IMR-90 (cell line): ENCODE results near the gene ATP11B. TPM values are rescaled to one million over a fixed set of nuclear protein-coding genes. Genes with fewer than 3 reads are reported as not detected.

Source experiments
- ATAC-seq: fragments of 200-7000 bp; cut with Tn5 transposase; 2 replicates; pipeline ENCODE4 v1.9.1; 2020; ENCODE audit warnings: low read depth, mild to moderate bottlenecking, moderate library complexity
- BruUV-seq: library from RNA; stranded (reverse); fragments of 400-500 nt; replicated peaks from 2 replicates; lab custom pipeline; 2021; lab: Mats Ljungman, UMichigan
- CTCF ChIA-PET: fragments of 300-600 bp; formaldehyde crosslinking; extraction: SDS; loops from one replicate; lab custom pipeline; 2021; ENCODE audit warnings: antibody characterized with exemption; lab: Yijun Ruan, JAX
- POLR2A ChIA-PET: fragments of 300-600 bp; sonication (Branson Sonifier 250); formaldehyde crosslinking; loops from one replicate; lab custom pipeline; 2022; ENCODE audit warnings: antibody characterized with exemption; ENCODE audit not compliant: unreplicated experiment; lab: Charles Lee
- DNase-seq: peaks from one replicate; pipeline ENCODE4 v3.0.0; 2013
- H2AFZ ChIP-seq: replicated peaks from 2 replicates; pipeline ENCODE3; 2013; ENCODE audit warnings: low read length, mild to moderate bottlenecking; ENCODE audit not compliant: poor library complexity
- H2AK5ac ChIP-seq: 2 replicates; pipeline ENCODE4 v1.6.1; 2013; ENCODE audit warnings: low read depth, low read length, inconsistent platforms
- H2AK9ac ChIP-seq: replicated peaks from 2 replicates; pipeline ENCODE3; 2013; ENCODE audit warnings: mild to moderate bottlenecking, low read depth, low read length, moderate library complexity; ENCODE audit not compliant: poor library complexity
- H2BK120ac ChIP-seq: 2 replicates; pipeline ENCODE4 v1.6.1; 2013; ENCODE audit warnings: low read depth, low read length, inconsistent platforms
- H2BK15ac ChIP-seq: 3 replicates; pipeline ENCODE4 v1.6.1; 2013; ENCODE audit warnings: low read depth, low read length, inconsistent platforms
- H2BK20ac ChIP-seq: 2 replicates; pipeline ENCODE4 v1.6.1; 2013; ENCODE audit warnings: low read depth, mild to moderate bottlenecking, inconsistent platforms, low read length, moderate library complexity
- H2BK5ac ChIP-seq: 2 replicates; pipeline ENCODE4 v1.6.1; 2013; ENCODE audit warnings: mild to moderate bottlenecking, low read depth, low read length, inconsistent platforms; ENCODE audit not compliant: poor library complexity, severe bottlenecking
- H3K14ac ChIP-seq: replicated peaks from 2 replicates; pipeline ENCODE4 v1.6.1; 2013; ENCODE audit warnings: low read depth, low read length, inconsistent platforms
- H3K18ac ChIP-seq: 2 replicates; pipeline ENCODE4 v1.6.1; 2013; ENCODE audit warnings: low read depth, low read length, control low read depth
- H3K23ac ChIP-seq: 2 replicates; pipeline ENCODE4 v1.6.1; 2013; ENCODE audit warnings: low read depth, low read length, inconsistent platforms
- H3K27ac ChIP-seq: 2 replicates; pipeline ENCODE4 v1.5.1; 2013; ENCODE audit warnings: mild to moderate bottlenecking, control low read depth, low read length; ENCODE audit not compliant: insufficient read depth
- H3K27me3 ChIP-seq: 2 replicates; pipeline ENCODE4 v1.6.1; 2013; ENCODE audit warnings: low read length; ENCODE audit not compliant: control insufficient read depth, insufficient read depth
- H3K36me3 ChIP-seq: 2 replicates; pipeline ENCODE4 v1.6.1; 2013; ENCODE audit warnings: low read length, mixed read lengths; ENCODE audit not compliant: control insufficient read depth, insufficient read depth
- H3K4ac ChIP-seq: 2 replicates; pipeline ENCODE4 v1.6.1; 2013; ENCODE audit warnings: low read depth, low read length, inconsistent platforms
- H3K4me1 ChIP-seq: 2 replicates; pipeline ENCODE4 v1.6.1; 2013; ENCODE audit warnings: low read length, mixed read lengths; ENCODE audit not compliant: control insufficient read depth, insufficient read depth
- H3K4me2 ChIP-seq: 2 replicates; pipeline ENCODE4 v1.6.1; 2013; ENCODE audit warnings: low read depth, mild to moderate bottlenecking, control low read depth, low read length, moderate library complexity
- H3K4me3 ChIP-seq: 2 replicates; pipeline ENCODE4 v1.5.1; 2013; ENCODE audit warnings: low read depth, mild to moderate bottlenecking, control low read depth, low read length, moderate library complexity; ENCODE audit not compliant: insufficient read depth
- H3K56ac ChIP-seq: 2 replicates; pipeline ENCODE4 v1.6.1; 2013; ENCODE audit warnings: low read length, inconsistent platforms; ENCODE audit not compliant: insufficient read depth; ENCODE audit errors: extremely low read depth
- H3K79me1 ChIP-seq, 2 experiments: 2 replicates each; pipeline ENCODE4 v1.6.1; 2013; ENCODE audit warnings: low read length in 2 of 2, inconsistent platforms in 1 of 2, low read depth in 1 of 2
- H3K9ac ChIP-seq: 2 replicates; pipeline ENCODE4 v1.6.1; 2013; ENCODE audit warnings: low read depth, low read length, control low read depth
- H3K9me1 ChIP-seq: 2 replicates; pipeline ENCODE4 v1.6.1; 2013; ENCODE audit warnings: low read length, inconsistent platforms; ENCODE audit not compliant: insufficient read depth
- H3K9me3 ChIP-seq: 2 replicates; pipeline ENCODE4 v1.6.1; 2013; ENCODE audit warnings: low read length; ENCODE audit not compliant: control insufficient read depth, insufficient read depth
- H4K20me1 ChIP-seq: 2 replicates; pipeline ENCODE4 v1.6.1; 2013; ENCODE audit warnings: low read length, inconsistent platforms; ENCODE audit not compliant: insufficient read depth
- H4K5ac ChIP-seq: 2 replicates; pipeline ENCODE4 v1.6.1; 2013; ENCODE audit warnings: mild to moderate bottlenecking, low read depth, low read length, control low read depth
- H4K8ac ChIP-seq, 2 experiments: 2 replicates each; pipeline ENCODE4 v1.6.1; 2013; ENCODE audit warnings: low read depth in 2 of 2, low read length in 2 of 2, control low read depth in 1 of 2, inconsistent platforms in 1 of 2
- H4K91ac ChIP-seq: 2 replicates; pipeline ENCODE4 v1.6.1; 2013; ENCODE audit warnings: low read depth, low read length, inconsistent platforms; ENCODE audit not compliant: insufficient read depth
- BHLHE40 ChIP-seq: fragments of 150-350 bp; IDR thresholded peaks from 2 replicates; pipeline ENCODE4 v1.6.1; 2016; ENCODE audit warnings: mild to moderate bottlenecking, low read depth, low read length
- CEBPB ChIP-seq: IDR thresholded peaks from 2 replicates; pipeline ENCODE4 v1.6.1; 2012; ENCODE audit warnings: low read depth, low read length, improper control_type of control experiment
- CHD1 ChIP-seq: IDR thresholded peaks from 2 replicates; pipeline ENCODE4 v1.6.1; 2012; ENCODE audit warnings: low read depth, low read length, improper control_type of control experiment
- FOS ChIP-seq: fragments of 150-350 bp; IDR thresholded peaks from 2 replicates; pipeline ENCODE4 v1.6.1; 2016; ENCODE audit warnings: low read depth, low read length
- MAFK ChIP-seq: IDR thresholded peaks from 2 replicates; pipeline ENCODE4 v1.6.1; 2012; ENCODE audit warnings: low read depth, low read length, improper control_type of control experiment
- MAZ ChIP-seq: IDR thresholded peaks from 2 replicates; pipeline ENCODE4 v1.6.1; 2012; ENCODE audit warnings: low read depth, mild to moderate bottlenecking, low read length, improper control_type of control experiment, moderate library complexity, borderline replicate concordance
- MXI1 ChIP-seq: IDR thresholded peaks from 2 replicates; pipeline ENCODE4 v1.6.1; 2012; ENCODE audit warnings: low read depth, mild to moderate bottlenecking, low read length, moderate library complexity, borderline replicate concordance
- NFE2L2 ChIP-seq: fragments of 150-350 bp; IDR thresholded peaks from 2 replicates; pipeline ENCODE4 v1.6.1; 2016; ENCODE audit warnings: low read depth, mild to moderate bottlenecking, low read length
- POLR2A ChIP-seq: IDR thresholded peaks from 2 replicates; pipeline ENCODE4 v1.6.1; 2012; ENCODE audit warnings: mild to moderate bottlenecking, low read depth, low read length
- RAD21 ChIP-seq: IDR thresholded peaks from 2 replicates; pipeline ENCODE4 v1.6.1; 2012; ENCODE audit warnings: low read length, improper control_type of control experiment
- RCOR1 ChIP-seq: IDR thresholded peaks from 2 replicates; pipeline ENCODE4 v1.6.1; 2012; ENCODE audit warnings: mild to moderate bottlenecking, low read length, improper control_type of control experiment; ENCODE audit not compliant: insufficient replicate concordance
- RFX5 ChIP-seq: IDR thresholded peaks from 2 replicates; pipeline ENCODE4 v1.8.0; 2012; ENCODE audit warnings: low read depth, mild to moderate bottlenecking, low read length, moderate library complexity
- WGBS, 2 experiments: methylation state at CpG; one replicate each; pipeline versions ENCODE4 v1.1.5 to v1.1.7; 2013; ENCODE audit warnings: missing lambda C conversion rate in 2 of 2; ENCODE audit not compliant: insufficient read length in 1 of 2; ENCODE audit errors: extremely low coverage in 2 of 2; 5-methylcytosine and 5-hydroxymethylcytosine counted together
- dilution Hi-C: fragments of 300-500 bp; cut with HindIII; formaldehyde crosslinking; loops from one replicate; pipeline ENCODE4 v1.14.3; 2018; ENCODE audit warnings: low sequenced_read_pairs; ENCODE audit not compliant: unreplicated experiment
- in situ Hi-C: fragments of 300-500 bp; cut with MboI; formaldehyde crosslinking; loops from 3 replicates; pipeline ENCODE4 v1.14.3; 2019; ENCODE audit warnings: low sequenced_read_pairs, inconsistent platforms, mixed read lengths
- intact Hi-C: fragments of 100-400 bp; cut with micrococcal nuclease; formaldehyde crosslinking; loops from 2 replicates; pipeline ENCODE4 v1.10.0; 2022
- polyA plus RNA-seq, 3 experiments: library from polyadenylated mRNA; depleted of rRNA; stranded (reverse); fragments of >200 nt; gene quantifications; 2 replicates each; pipeline ENCODE4 v1.2.3, GENCODE V29; 2012; ENCODE audit warnings: low replicate concordance in 1 of 3
- total RNA-seq: library from RNA; depleted of rRNA; stranded (reverse); fragments of >200 nt; gene quantifications from 2 replicates; pipeline ENCODE4 v1.2.3, GENCODE V29; 2012
- TF ChIP-seq, protein P1 (sequence below): fragments of 150-350 bp; IDR thresholded peaks from 2 replicates; pipeline ENCODE4 v1.6.1; 2017; ENCODE audit warnings: mild to moderate bottlenecking, antibody characterized with exemption, low read length, low read depth
- TF ChIP-seq, protein P2 (sequence below): conservative IDR thresholded peaks from 2 replicates; pipeline ENCODE4 v1.5.1; 2012; ENCODE audit warnings: mild to moderate bottlenecking, low read depth, low read length, improper control_type of control experiment
- TF ChIP-seq, protein P3 (sequence below): fragments of 150-350 bp; IDR thresholded peaks from 2 replicates; pipeline ENCODE4 v1.6.1; 2016; ENCODE audit warnings: low read depth, mild to moderate bottlenecking, low read length, moderate library complexity, borderline replicate concordance

Gene ATP11B
- total and polyA plus RNA-seq, 2 of the 4 experiments (the other 2 are of a cell fraction), result 10.0 to 39.6 TPM

DNA sequence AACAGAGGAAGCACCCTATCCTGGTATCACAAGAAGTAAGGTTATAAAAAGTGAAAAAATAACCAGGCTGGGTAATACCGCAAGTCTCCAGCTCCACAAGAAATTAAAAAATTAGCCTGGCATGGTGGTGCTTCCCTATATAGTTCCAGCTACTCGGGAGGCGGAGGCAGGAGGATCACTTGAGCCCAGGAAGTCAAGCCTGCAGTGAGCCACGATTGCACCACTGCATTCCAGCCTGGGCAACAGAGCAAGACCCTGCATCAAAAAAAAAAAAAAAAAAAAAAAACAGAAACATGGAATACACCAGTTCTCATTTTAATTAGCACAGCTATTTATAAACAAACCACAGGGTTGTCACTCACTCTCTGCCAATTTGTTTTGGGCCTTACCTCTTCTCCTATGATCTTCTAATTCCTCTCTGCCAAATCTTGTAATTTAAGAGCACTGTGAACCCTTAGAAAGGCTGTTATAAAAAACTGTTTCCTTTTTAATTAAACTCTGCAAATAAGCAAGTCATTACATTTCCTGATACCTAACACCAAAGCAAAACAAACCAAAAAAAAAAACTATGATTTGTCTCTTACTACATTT is 164.5 kb downstream of the ATP11B start:
- no peak overlapping the region for H2AFZ ChIP-seq
- H3K36me3 ChIP-seq, result peaks cover 9% of the 10 kb centered on the region; the same call in 1 of the 2 replicates
- TF ChIP-seq MXI1, result no peak
- no peak for TF ChIP-seq RFX5
- no peak for TF ChIP-seq MAZ
- no peak for TF ChIP-seq RAD21
- no peak for TF ChIP-seq RCOR1
- no peak for TF ChIP-seq CHD1
- TF ChIP-seq, protein P1, sequence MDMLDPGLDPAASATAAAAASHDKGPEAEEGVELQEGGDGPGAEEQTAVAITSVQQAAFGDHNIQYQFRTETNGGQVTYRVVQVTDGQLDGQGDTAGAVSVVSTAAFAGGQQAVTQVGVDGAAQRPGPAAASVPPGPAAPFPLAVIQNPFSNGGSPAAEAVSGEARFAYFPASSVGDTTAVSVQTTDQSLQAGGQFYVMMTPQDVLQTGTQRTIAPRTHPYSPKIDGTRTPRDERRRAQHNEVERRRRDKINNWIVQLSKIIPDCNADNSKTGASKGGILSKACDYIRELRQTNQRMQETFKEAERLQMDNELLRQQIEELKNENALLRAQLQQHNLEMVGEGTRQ, result no peak
- TF ChIP-seq, protein P2, sequence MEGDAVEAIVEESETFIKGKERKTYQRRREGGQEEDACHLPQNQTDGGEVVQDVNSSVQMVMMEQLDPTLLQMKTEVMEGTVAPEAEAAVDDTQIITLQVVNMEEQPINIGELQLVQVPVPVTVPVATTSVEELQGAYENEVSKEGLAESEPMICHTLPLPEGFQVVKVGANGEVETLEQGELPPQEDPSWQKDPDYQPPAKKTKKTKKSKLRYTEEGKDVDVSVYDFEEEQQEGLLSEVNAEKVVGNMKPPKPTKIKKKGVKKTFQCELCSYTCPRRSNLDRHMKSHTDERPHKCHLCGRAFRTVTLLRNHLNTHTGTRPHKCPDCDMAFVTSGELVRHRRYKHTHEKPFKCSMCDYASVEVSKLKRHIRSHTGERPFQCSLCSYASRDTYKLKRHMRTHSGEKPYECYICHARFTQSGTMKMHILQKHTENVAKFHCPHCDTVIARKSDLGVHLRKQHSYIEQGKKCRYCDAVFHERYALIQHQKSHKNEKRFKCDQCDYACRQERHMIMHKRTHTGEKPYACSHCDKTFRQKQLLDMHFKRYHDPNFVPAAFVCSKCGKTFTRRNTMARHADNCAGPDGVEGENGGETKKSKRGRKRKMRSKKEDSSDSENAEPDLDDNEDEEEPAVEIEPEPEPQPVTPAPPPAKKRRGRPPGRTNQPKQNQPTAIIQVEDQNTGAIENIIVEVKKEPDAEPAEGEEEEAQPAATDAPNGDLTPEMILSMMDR, result no peak
- no peak for TF ChIP-seq BHLHE40
- TF ChIP-seq POLR2A, result no peak
- TF ChIP-seq MAFK, result no peak
- TF ChIP-seq, protein P3, sequence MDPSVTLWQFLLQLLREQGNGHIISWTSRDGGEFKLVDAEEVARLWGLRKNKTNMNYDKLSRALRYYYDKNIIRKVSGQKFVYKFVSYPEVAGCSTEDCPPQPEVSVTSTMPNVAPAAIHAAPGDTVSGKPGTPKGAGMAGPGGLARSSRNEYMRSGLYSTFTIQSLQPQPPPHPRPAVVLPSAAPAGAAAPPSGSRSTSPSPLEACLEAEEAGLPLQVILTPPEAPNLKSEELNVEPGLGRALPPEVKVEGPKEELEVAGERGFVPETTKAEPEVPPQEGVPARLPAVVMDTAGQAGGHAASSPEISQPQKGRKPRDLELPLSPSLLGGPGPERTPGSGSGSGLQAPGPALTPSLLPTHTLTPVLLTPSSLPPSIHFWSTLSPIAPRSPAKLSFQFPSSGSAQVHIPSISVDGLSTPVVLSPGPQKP, result no peak
- no peak for TF ChIP-seq FOS
- no peak for TF ChIP-seq CEBPB
- TF ChIP-seq NFE2L2, result no peak
- no peaks in the 10 kb centered on the region for H3K9me3 ChIP-seq
- no peak overlapping the region for H4K5ac ChIP-seq
- in situ Hi-C loops, result no loop called here
- POLR2A ChIA-PET, result no interaction called here
- no peak overlapping the region for H3K4me2 ChIP-seq
- H3K4me1 ChIP-seq, result peaks cover 6% of the 10 kb centered on the region
- no peak overlapping the region for H3K56ac ChIP-seq
- no peaks in the 10 kb centered on the region; the same call in 1 of the 2 replicates for H3K9me1 ChIP-seq
- DNase-seq, result no peak
- H3K27me3 ChIP-seq, result no peaks in the 10 kb centered on the region
- H3K27ac ChIP-seq, result no peak overlapping the region
- H3K9ac ChIP-seq, result no peak overlapping the region
- no peak overlapping the region for H2AK9ac ChIP-seq
- 100% methylated on average over 3 of the region's 4 CpGs; no CpG with 5 or more reads in 1 of the 2 experiments for whole genome bisulfite sequencing, 2 experiments
- H2BK15ac ChIP-seq, result no peak overlapping the region
- H4K91ac ChIP-seq, result no peak overlapping the region
- no peak overlapping the region for H4K8ac ChIP-seq
- no peak overlapping the region for H2BK5ac ChIP-seq
- intact Hi-C loops, result no loop called here
- H2BK20ac ChIP-seq, result no peak overlapping the region
- no peak overlapping the region for H3K4ac ChIP-seq
- H3K4me3 ChIP-seq, result no peak overlapping the region
- dilution Hi-C loops, result no loop called here
- BruUV-seq, result no TSS peak
- no peak overlapping the region for H3K18ac ChIP-seq
- H3K14ac ChIP-seq, result no peak overlapping the region
- H2AK5ac ChIP-seq, result no peak overlapping the region
- no peak overlapping the region for H2BK120ac ChIP-seq
- H3K23ac ChIP-seq, result no peak overlapping the region
- H3K79me1 ChIP-seq, result peaks cover 0 to 14% of the 10 kb centered on the region in 2 experiments
- H4K20me1 ChIP-seq, result no peaks in the 10 kb centered on the region
- CTCF ChIA-PET, result no interaction called here
- ATAC-seq, result no peak
